GM12878 (cell line): ENCODE data around the gene DALRD3. TPM values are rescaled to one million over a fixed set of nuclear protein-coding genes. Genes with fewer than 3 reads are reported as not detected.
A peak's percentile ranks its signal among the peaks of the same experiment; 100 is the strongest.

Experiments
- ATAC-seq: fragments of 200-7000 bp; cut with Tn5 transposase; 3 replicates; pipeline ENCODE4 v1.9.1; 2020; ENCODE audit warnings: mild to moderate bottlenecking, moderate library complexity
- BruUV-seq: library from RNA; stranded (reverse); fragments of 400-500 nt; replicated peaks from 2 replicates; lab custom pipeline; 2021; lab: Mats Ljungman, UMichigan
- CTCF ChIA-PET: fragments of 300-600 bp; sonication (Branson Sonifier 250); formaldehyde crosslinking; extraction: SDS; loops from one replicate; lab custom pipeline; 2021; ENCODE audit warnings: inconsistent platforms; lab: Yijun Ruan, JAX
- POLR2A ChIA-PET: fragments of 350-600 bp; formaldehyde crosslinking; extraction: SDS; loops from one replicate; lab custom pipeline; 2021; ENCODE audit warnings: inconsistent platforms; lab: Charles Lee
- RAD21 ChIA-PET: fragments of 300-600 bp; sonication (Branson Sonifier 250); formaldehyde crosslinking; loops from one replicate; lab custom pipeline; 2023; ENCODE audit warnings: antibody characterized with exemption; ENCODE audit not compliant: unreplicated experiment; lab: Charles Lee
- SMC1A ChIA-PET: fragments of 300-600 bp; sonication (Branson Sonifier 250); formaldehyde crosslinking; loops from one replicate; lab custom pipeline; 2023; ENCODE audit not compliant: unreplicated experiment, uncharacterized antibody; lab: Charles Lee
- DNase-seq: peaks from one replicate; pipeline ENCODE4 v3.0.0-alpha.2; 2011; ENCODE audit warnings: low read depth, low spot score
- FAIRE-seq: peaks from 3 replicates; lab custom pipeline; 2011; peaks lifted over from hg19 to GRCh38; lab: Jason Lieb, UNC
- H2AFZ ChIP-seq: 2 replicates; pipeline ENCODE4 v1.6.0; 2011; ENCODE audit warnings: low read depth, low read length, control low read depth; ENCODE audit not compliant: control insufficient read depth
- H3K27ac ChIP-seq: 2 replicates; pipeline ENCODE4 v1.5.1; 2011; ENCODE audit warnings: control low read depth; ENCODE audit not compliant: control insufficient read depth, insufficient read depth
- H3K27me3 ChIP-seq, 2 experiments: replicated peaks in 1 of 2; 2 replicates each; pipeline versions ENCODE4 v1.6.0 to v1.6.1; 2011; ENCODE audit warnings: low read length in 1 of 2; ENCODE audit not compliant: control insufficient read depth in 2 of 2, insufficient read depth in 2 of 2
- H3K36me3 ChIP-seq, 2 experiments: 2 replicates each; pipeline ENCODE4 v1.5.1; 2011; ENCODE audit warnings: low read length in 1 of 2; ENCODE audit not compliant: control insufficient read depth in 2 of 2, insufficient read depth in 2 of 2
- H3K4me1 ChIP-seq: 2 replicates; pipeline ENCODE4 v1.6.1; 2011; ENCODE audit warnings: mild to moderate bottlenecking, low read length, moderate library complexity, mixed read lengths; ENCODE audit not compliant: control insufficient read depth, insufficient read depth
- H3K4me2 ChIP-seq: 2 replicates; pipeline ENCODE4 v1.6.0; 2011; ENCODE audit warnings: control low read depth; ENCODE audit not compliant: control insufficient read depth, insufficient read depth
- H3K4me3 ChIP-seq: fragments of 200-600 bp; sonication (generic); 2 replicates; pipeline ENCODE4 v1.5.1; 2016
- H3K79me2 ChIP-seq: 2 replicates; pipeline ENCODE4 v1.6.0; 2011; ENCODE audit warnings: low read length; ENCODE audit not compliant: control insufficient read depth, insufficient read depth
- H3K9ac ChIP-seq: 2 replicates; pipeline ENCODE4 v1.8.0; 2011; ENCODE audit warnings: low read length, control low read depth, mixed read lengths; ENCODE audit not compliant: control insufficient read depth, insufficient read depth
- H3K9me3 ChIP-seq: replicated peaks from 3 replicates; pipeline ENCODE4 v1.5.1; 2011; ENCODE audit warnings: mild to moderate bottlenecking, low read length; ENCODE audit not compliant: control insufficient read depth, insufficient read depth
- H4K20me1 ChIP-seq: 2 replicates; pipeline ENCODE4 v1.6.0; 2011; ENCODE audit not compliant: control insufficient read depth, insufficient read depth
- BHLHE40 ChIP-seq, 2 experiments: fragments of 450-650 bp in 1 of 2; IDR thresholded peaks; 2 replicates each; pipeline ENCODE4 v1.6.1; 2011 to 2017; ENCODE audit warnings: low read depth in 2 of 2, borderline replicate concordance in 1 of 2, improper control_type of control experiment in 1 of 2, low read length in 1 of 2, mild to moderate bottlenecking in 1 of 2
- CBX3 ChIP-seq: fragments of 200-600 bp; sonication (generic); IDR thresholded peaks from 2 replicates; pipeline ENCODE4 v1.6.1; 2016; ENCODE audit warnings: low read depth, borderline replicate concordance
- E4F1 ChIP-seq: fragments of 450-650 bp; IDR thresholded peaks from 2 replicates; pipeline ENCODE4 v1.6.1; 2018; ENCODE audit warnings: borderline replicate concordance, mild to moderate bottlenecking; ENCODE audit not compliant: partially characterized antibody
- KLF5 ChIP-seq: fragments of 450-650 bp; IDR thresholded peaks from 2 replicates; pipeline ENCODE4 v1.6.1; 2014; ENCODE audit warnings: mild to moderate bottlenecking; ENCODE audit not compliant: partially characterized antibody
- POLR2AphosphoS5 ChIP-seq: IDR thresholded peaks from 2 replicates; pipeline ENCODE4 v1.6.1; 2011; ENCODE audit warnings: mild to moderate bottlenecking, low read length, inconsistent platforms
- RAD51 ChIP-seq: fragments of 450-650 bp; IDR thresholded peaks from 2 replicates; pipeline ENCODE4 v1.6.1; 2016; ENCODE audit warnings: moderate library complexity, mild to moderate bottlenecking, inconsistent platforms
- SMAD1 ChIP-seq: fragments of 450-650 bp; IDR thresholded peaks from 2 replicates; pipeline ENCODE4 v1.6.1; 2018; ENCODE audit warnings: mild to moderate bottlenecking, low read depth; ENCODE audit not compliant: partially characterized antibody
- TARDBP ChIP-seq: IDR thresholded peaks from 2 replicates; pipeline ENCODE4 v1.6.1; 2016; ENCODE audit warnings: borderline replicate concordance
- USF2 ChIP-seq: IDR thresholded peaks from 2 replicates; pipeline ENCODE4 v1.6.1; 2011; ENCODE audit warnings: low read depth, low read length, improper control_type of control experiment, borderline replicate concordance
- ZBTB40 ChIP-seq: fragments of 450-650 bp; IDR thresholded peaks from 2 replicates; pipeline ENCODE4 v1.6.1; 2016; ENCODE audit warnings: mild to moderate bottlenecking, moderate library complexity, borderline replicate concordance
- ZNF274 ChIP-seq: IDR thresholded peaks from one replicate; pipeline ENCODE4 v1.8.0; 2011; ENCODE audit not compliant: insufficient read length, insufficient read depth
- WGBS: methylation state at CpG from one replicate; pipeline ENCODE4 v1.1.6; 2016; ENCODE audit warnings: low lambda C conversion rate; ENCODE audit not compliant: insufficient replicate concordance, insufficient coverage; ENCODE audit errors: missing lambda C conversion rate; 5-methylcytosine and 5-hydroxymethylcytosine counted together
- in situ Hi-C: fragments of 300-500 bp; cut with MboI; formaldehyde crosslinking; loops from 9 replicates; pipeline ENCODE4 v1.14.3; 2018; ENCODE audit warnings: mixed read lengths
- intact Hi-C: fragments of 100-400 bp; cut with micrococcal nuclease; formaldehyde crosslinking; loops from one replicate; pipeline ENCODE4 v1.14.2; 2022; ENCODE audit not compliant: unreplicated experiment
- polyA plus RNA-seq, 11 experiments: library from polyadenylated mRNA; depleted of rRNA in 4 of 11; unstranded in 6 of 11; stranded (reverse) in 5 of 11; fragments of >200 nt; fragmentation: Nextera tagmentation in 4 of 11; fragmentation: Illumina TruSeq in 1 of 11; extraction: Ambion mirVana in 4 of 11; extraction: Trizol in 1 of 11; gene quantifications; 1 replicate in 1 of 11; 2 replicates in 10 of 11; pipeline versions ENCODE4 v1.2.1 to v1.2.3, GENCODE V29; 2011 to 2016; ENCODE audit warnings: inconsistent platforms in 2 of 11, missing spikeins in 2 of 11, low read depth in 1 of 11
- total RNA-seq, 4 experiments: library from RNA; depleted of rRNA in 3 of 4; stranded (reverse); fragments of >200 nt in 3 of 4; fragmentation: Illumina TruSeq in 1 of 4; extraction: Trizol in 1 of 4; gene quantifications; 2 replicates each; pipeline versions ENCODE4 v1.2.1 to v1.2.3, GENCODE V29; 2013 to 2021
- TF ChIP-seq, protein P1 (sequence below): fragments of 450-650 bp; IDR thresholded peaks from 2 replicates; pipeline ENCODE4 v1.6.1; 2017; ENCODE audit warnings: borderline replicate concordance

The DALRD3 gene
- total and polyA plus RNA-seq, 10 of the 15 experiments (the other 5 are each of a cell fraction or from before 2014, with no cell fraction given), result 10.1 to 28.2 (median 21.6) TPM

- Histone ChIP-seq H3K27ac (peak within 1 kb of the TSS; percentile 79), H3K9me3 (no peaks in the 10 kb centered on the region), H3K79me2 (peaks cover 28% of the 10 kb centered on the region), H3K4me3 (peak within 1 kb of the TSS; percentile 93), H2AFZ (peak within 1 kb of the TSS; percentile 96), H3K9ac (peak within 1 kb of the TSS; percentile 87), H3K36me3 (peaks cover 1 to 2% of the 10 kb centered on the region in 2 experiments; a peak in 3 of 4 replicates), H4K20me1 (no peaks in the 10 kb centered on the region), H3K4me2 (peak within 1 kb of the TSS; percentile 81), H3K27me3 (no peaks in the 10 kb centered on the region), H3K4me1 (peaks cover 19% of the 10 kb centered on the region)
- ChIA-PET SMC1A (interaction anchor here (0.9 to 6.1 kb wide), 7 partner anchors 18 to 459 kb away, joined by 3 to 57 read pairs (median 4); partner anchors contain the start of genes IMPDH2, NDUFAF3, QRICH1 and USP19), POLR2A (interaction anchor here (0.6 to 6.6 kb wide), 10 partner anchors 18 to 379 kb away, joined by 3 to 67 read pairs (median 4); partner anchors contain the start of genes IMPDH2, NDUFAF3, QRICH1 and USP19), CTCF (interaction anchor here (0.5 to 5.8 kb wide), 15 partner anchors 17 to 538 kb away, joined by 3 to 123 read pairs (median 5); partner anchors contain the start of genes DALRD3, IMPDH2, NDUFAF3 and QRICH1), RAD21 (interaction anchor here (1.0 to 3.8 kb wide), 11 partner anchors 13 to 459 kb away, joined by 3 to 44 read pairs (median 4); partner anchors contain the start of genes IMPDH2, QRICH1 and WDR6)
- in situ Hi-C loops, result no loop called here
- BruUV-seq, result no TSS peak
- peak; percentile 35 for DNase-seq
- intact Hi-C loops, result loop anchor here (2.0 to 5.0 kb wide), 4 partner anchors 17 to 102 kb away; partner anchors contain the start of genes QRICH1 and WDR6
- no peak for FAIRE-seq
- peak; percentile 84 for ATAC-seq
- 1% methylated on average over 67 of the region's 91 CpGs for WGBS
- TF ChIP-seq CBX3 (no peak), KLF5 (no peak), USF2 (no peak), TARDBP (no peak; the same call in 1 of the 2 replicates), BHLHE40 (IDR thresholded peaks at IDR 0.05; ENCODE audit: borderline replicate concordance in 1 of 2, low read depth in 2 of 2, low read length in 1 of 2) (peak in 1 of 2 experiments; percentile 52; a peak in 2 of 4 replicates), E4F1 (no peak), SMAD1 (no peak), ZNF274 (no peak), ZBTB40 (no peak), RAD51 (no peak), POLR2AphosphoS5 (peak; percentile 31; the same call in 1 of the 2 replicates)
- TF ChIP-seq, protein P1, sequence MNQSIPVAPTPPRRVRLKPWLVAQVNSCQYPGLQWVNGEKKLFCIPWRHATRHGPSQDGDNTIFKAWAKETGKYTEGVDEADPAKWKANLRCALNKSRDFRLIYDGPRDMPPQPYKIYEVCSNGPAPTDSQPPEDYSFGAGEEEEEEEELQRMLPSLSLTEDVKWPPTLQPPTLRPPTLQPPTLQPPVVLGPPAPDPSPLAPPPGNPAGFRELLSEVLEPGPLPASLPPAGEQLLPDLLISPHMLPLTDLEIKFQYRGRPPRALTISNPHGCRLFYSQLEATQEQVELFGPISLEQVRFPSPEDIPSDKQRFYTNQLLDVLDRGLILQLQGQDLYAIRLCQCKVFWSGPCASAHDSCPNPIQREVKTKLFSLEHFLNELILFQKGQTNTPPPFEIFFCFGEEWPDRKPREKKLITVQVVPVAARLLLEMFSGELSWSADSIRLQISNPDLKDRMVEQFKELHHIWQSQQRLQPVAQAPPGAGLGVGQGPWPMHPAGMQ, result no peak
Measured at GRCh38 chr3:48989796-48990635, 28.4 kb downstream of the DALRD3 start, which contains the start of gene P4HTM. Gene P4HTM, plus strand, starts transcription at chr3:48990241. Its CDS starts 16 bp downstream, at chr3:48990257.
